Measurements from ENCODE around the gene UBL4A.

DNA sequence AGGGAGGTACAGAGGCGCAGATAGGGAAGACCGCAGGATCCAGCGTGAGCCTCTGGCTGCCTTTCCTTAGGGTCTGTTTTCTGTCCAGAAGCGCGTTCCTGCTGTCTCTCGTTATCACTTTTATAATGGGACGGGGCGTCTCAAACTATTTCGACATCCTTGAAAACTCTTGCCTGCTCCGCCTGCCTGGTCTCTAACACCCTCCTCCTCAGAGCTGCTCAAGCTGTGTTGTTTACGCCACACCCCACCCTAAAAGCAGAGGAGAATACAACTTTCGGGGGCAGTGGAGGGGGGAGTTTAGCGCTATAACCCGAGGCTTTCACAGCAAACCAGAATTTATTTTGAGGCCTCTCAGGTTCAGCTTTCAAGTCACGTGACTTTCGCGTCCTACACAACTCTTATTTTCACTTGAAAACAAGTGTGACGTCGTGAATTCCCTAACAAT lies 30.3 kb upstream of the UBL4A start:
- TF ChIP-seq CTCF (IDR thresholded peaks at IDR 0.05) (no peak), ZFX (IDR thresholded peaks at IDR 0.05; ENCODE audit: borderline replicate concordance) (no peak)

All from 22Rv1 (cell line).